ENCODE data around the gene IL18R1.

IL18R1 gene

DNA sequence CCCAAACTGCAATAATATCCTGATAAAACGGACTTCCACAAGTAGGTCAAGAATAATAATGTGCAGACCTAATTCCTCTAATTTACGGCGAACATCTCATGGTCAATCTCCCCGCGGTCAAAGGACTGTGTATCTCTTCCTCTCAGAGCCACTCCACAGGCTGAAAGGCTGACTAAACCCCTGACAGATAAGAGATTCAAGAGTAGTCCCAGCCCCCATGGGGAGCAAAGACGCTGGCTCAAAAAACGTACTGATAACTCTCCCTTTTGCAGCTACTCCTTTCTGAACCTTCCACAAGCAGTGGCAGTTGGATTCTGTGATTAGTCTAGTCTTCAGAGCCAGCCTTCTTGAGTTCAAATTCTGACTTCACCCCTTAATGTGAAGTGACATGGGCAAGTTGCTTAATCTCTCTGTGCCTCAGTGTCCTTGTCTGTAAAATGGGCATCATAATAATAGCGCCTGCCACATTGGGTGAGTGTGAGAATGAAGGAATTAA, 19.7 kb upstream of the IL18R1 start:
- DNase-seq (ENCODE audit: low spot score), result no peak
- ChIA-PET CTCF (interaction anchor here (0.6 kb wide), 1 partner anchor 154 kb away, joined by 7 read pairs; no protein-coding TSS in a partner anchor), POLR2A (ENCODE audit: low non-redundant PET) (no interaction called here)
- H3K27ac ChIP-seq, result no peak overlapping the region
- TF ChIP-seq, protein P1, sequence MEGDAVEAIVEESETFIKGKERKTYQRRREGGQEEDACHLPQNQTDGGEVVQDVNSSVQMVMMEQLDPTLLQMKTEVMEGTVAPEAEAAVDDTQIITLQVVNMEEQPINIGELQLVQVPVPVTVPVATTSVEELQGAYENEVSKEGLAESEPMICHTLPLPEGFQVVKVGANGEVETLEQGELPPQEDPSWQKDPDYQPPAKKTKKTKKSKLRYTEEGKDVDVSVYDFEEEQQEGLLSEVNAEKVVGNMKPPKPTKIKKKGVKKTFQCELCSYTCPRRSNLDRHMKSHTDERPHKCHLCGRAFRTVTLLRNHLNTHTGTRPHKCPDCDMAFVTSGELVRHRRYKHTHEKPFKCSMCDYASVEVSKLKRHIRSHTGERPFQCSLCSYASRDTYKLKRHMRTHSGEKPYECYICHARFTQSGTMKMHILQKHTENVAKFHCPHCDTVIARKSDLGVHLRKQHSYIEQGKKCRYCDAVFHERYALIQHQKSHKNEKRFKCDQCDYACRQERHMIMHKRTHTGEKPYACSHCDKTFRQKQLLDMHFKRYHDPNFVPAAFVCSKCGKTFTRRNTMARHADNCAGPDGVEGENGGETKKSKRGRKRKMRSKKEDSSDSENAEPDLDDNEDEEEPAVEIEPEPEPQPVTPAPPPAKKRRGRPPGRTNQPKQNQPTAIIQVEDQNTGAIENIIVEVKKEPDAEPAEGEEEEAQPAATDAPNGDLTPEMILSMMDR (conservative IDR thresholded peaks at IDR 0.05; ENCODE audit: low read depth), result no peak

DNA sequence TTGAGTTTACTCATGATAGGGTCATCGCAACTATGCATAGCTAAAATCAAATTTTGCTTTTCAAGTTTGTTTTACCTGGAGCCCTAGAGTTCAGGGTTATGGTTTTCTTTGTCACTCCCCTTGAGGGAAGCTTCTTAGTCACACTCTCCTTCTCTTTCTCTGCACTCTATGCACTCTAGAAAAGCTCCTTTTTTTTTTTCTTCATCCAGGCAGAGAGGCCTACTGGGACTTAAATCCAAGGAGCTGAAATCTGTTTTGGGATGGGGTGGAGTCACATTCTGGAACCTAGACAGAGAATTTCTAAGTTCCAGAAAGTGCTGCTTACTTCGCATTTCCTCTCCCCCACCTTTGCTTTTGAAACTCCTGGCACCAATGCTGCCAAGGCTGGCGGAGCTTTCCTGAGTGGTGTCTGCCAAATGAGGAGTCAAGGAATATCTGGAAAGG, 19.1 kb upstream of the IL18R1 start:
- ChIA-PET CTCF (interaction anchor here (0.6 kb wide), 1 partner anchor 155 kb away, joined by 7 read pairs; no protein-coding TSS in a partner anchor), POLR2A (ENCODE audit: low non-redundant PET) (no interaction called here)
- TF ChIP-seq, protein P1 (conservative IDR thresholded peaks at IDR 0.05; ENCODE audit: low read depth), result no peak
- peak; percentile 39 for DNase-seq (ENCODE audit: low spot score)
- H3K27ac ChIP-seq, result no peak overlapping the region

DNA sequence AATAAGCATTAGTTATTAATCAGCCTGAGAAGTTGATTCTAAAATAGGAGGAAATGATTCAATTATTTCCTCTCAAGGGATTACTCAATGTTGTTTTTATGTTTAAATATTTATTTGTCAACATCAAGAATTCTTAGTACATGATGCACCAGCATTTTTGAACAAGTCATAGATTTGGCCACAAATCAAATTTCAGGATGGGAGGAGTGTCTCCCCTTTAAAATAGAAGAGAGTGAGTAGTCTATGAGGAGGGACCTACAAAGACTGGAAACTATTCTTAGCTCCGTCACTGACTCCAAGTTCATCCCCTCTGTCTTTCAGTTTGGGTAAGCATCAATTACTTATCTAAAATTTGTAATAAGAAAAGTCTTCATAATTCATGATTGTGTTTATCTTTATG, 18.6 kb upstream of the IL18R1 start:
- TF ChIP-seq, protein P1 (conservative IDR thresholded peaks at IDR 0.05; ENCODE audit: low read depth), result no peak
- CTCF ChIA-PET, result no interaction called here
- DNase-seq (ENCODE audit: low spot score), result peak; percentile 36
- H3K27ac ChIP-seq, result no peak overlapping the region
- POLR2A ChIA-PET (ENCODE audit: low non-redundant PET), result no interaction called here

DNA sequence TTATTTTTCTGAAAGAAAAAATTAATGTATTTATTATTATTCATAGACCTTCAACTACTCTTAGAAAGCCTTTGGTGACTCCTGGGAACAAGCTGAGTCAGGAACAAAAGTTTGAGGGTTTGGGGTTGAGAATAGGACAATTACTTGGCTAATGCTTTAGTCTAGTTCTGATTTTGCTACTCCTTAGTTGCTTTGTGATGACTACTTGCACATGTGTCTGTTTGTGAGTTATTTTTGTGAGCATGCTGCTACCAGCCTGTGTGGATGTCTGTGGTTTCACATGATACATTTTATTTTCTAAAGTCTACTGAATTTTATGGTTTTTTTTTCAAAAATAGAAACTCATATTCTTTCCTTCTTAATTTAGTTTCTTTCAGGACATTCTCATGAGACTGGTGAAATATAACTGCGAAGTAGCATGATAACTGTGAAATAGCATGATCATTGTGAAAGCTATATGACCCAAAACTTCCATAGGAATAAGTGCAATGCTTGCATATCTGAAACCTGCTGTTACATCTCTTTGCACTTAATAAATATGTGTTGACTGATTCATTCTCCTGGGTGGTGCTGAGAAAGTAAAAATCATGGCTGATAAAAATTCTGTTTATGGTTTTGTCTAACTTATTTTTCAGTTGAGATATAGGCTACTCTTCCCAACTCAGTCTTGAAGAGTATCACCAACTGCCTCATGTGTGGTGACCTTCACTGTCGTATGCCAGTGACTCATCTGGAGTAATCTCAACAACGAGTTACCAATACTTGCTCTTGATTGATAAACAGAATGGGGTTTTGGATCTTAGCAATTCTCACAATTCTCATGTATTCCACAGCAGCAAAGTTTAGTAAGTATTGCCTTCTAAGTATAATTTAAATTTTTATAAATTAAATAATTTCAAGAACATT, 17.9 kb upstream of the IL18R1 start:
- POLR2A ChIA-PET (ENCODE audit: low non-redundant PET), result no interaction called here
- TF ChIP-seq, protein P1 (conservative IDR thresholded peaks at IDR 0.05; ENCODE audit: low read depth), result no peak
- CTCF ChIA-PET, result interaction anchor here (0.6 kb wide), 1 partner anchor 504 kb away, joined by 3 read pairs; no protein-coding TSS in a partner anchor
- DNase-seq (ENCODE audit: low spot score), result no peak
- H3K27ac ChIP-seq, result no peak overlapping the region

DNA sequence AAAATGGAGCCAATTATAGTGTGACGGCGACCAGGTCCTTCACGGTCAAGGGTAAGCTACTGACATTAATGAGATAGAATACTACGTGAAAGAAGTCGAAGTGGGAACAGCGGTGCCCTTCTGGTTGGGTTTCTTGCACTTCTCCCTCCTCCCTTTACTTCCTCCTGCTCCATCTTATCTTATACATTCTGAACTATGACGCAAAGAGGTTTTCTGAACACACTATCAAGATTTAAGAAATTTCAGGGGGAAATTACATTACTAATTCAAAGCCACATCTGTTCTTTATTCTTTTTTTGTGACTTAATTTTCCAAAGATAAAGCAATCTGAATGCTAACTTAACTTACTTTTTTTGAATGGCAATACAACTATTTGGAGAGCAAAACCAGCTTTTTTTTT, 14.8 kb upstream of the IL18R1 start:
- ChIA-PET POLR2A (ENCODE audit: low non-redundant PET) (no interaction called here), CTCF (no interaction called here)
- no peak overlapping the region for H3K27ac ChIP-seq
- DNase-seq (ENCODE audit: low spot score), result no peak
- TF ChIP-seq, protein P1 (conservative IDR thresholded peaks at IDR 0.05; ENCODE audit: low read depth), result no peak

DNA sequence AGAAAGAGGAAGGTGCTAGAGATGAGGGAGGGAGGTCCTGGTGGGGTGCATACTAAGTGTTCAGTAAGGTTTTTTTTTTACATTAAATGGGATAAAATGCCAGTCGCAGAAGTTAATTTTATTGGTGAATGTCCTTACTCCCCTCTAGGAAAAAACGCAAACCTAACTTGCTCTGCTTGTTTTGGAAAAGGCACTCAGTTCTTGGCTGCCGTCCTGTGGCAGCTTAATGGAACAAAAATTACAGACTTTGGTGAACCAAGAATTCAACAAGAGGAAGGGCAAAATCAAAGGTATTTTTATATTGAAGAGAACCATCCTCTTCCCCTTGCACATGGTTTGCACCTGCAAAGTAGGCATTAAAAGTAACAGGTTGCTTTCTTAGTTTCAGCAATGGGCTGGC, 12.7 kb upstream of the IL18R1 start:
- ChIA-PET POLR2A (ENCODE audit: low non-redundant PET) (no interaction called here), CTCF (interaction anchor here (0.6 kb wide), 1 partner anchor 575 kb away, joined by 3 read pairs; no protein-coding TSS in a partner anchor)
- no peak overlapping the region for H3K27ac ChIP-seq
- TF ChIP-seq, protein P1 (conservative IDR thresholded peaks at IDR 0.05; ENCODE audit: low read depth), result no peak
- no peak for DNase-seq (ENCODE audit: low spot score)
